Endothelial cell of umbilical vein (primary cell): ENCODE results near the gene ARL8A. TPM values are rescaled to one million over a fixed set of nuclear protein-coding genes. Genes with fewer than 3 reads are reported as not detected.
A peak's percentile ranks its signal among the peaks of the same experiment; 100 is the strongest.

ENCODE experiments used
- BruUV-seq: library from RNA; stranded (reverse); fragments of 400-500 nt; replicated peaks from 2 replicates; lab custom pipeline; 2021; lab: Mats Ljungman, UMichigan
- CTCF ChIA-PET: fragments of 300-600, 350-600 bp; sonication (Branson Sonifier 250); formaldehyde crosslinking; loops from one replicate; lab custom pipeline; 2021; ENCODE audit warnings: antibody characterized with exemption, inconsistent platforms; lab: Charles Lee
- POLR2A ChIA-PET: fragments of 300-600, 350-600 bp; sonication (Branson Sonifier 250); formaldehyde crosslinking; loops from one replicate; lab custom pipeline; 2021; ENCODE audit warnings: antibody characterized with exemption, inconsistent platforms; lab: Charles Lee
- DNase-seq: peaks from one replicate; pipeline ENCODE4 v3.0.0-alpha.2; 2011; ENCODE audit warnings: low read depth, low spot score
- FAIRE-seq: peaks from 2 replicates; lab custom pipeline; 2011; peaks lifted over from hg19 to GRCh38; lab: Jason Lieb, UNC
- H2AFZ ChIP-seq: 2 replicates; pipeline ENCODE4 v1.6.0; 2012; ENCODE audit warnings: low read depth, low read length, control low read depth, inconsistent platforms
- H3K27ac ChIP-seq: 2 replicates; pipeline ENCODE4 v1.5.1; 2011; ENCODE audit warnings: low read depth, mild to moderate bottlenecking, control low read depth, low read length, moderate library complexity; ENCODE audit not compliant: insufficient read depth
- H3K27me3 ChIP-seq, 2 experiments: 2 replicates each; pipeline versions ENCODE4 v1.6.0 to v1.6.1; 2011; ENCODE audit warnings: low read length in 2 of 2, mixed read lengths in 1 of 2; ENCODE audit not compliant: control insufficient read depth in 2 of 2, insufficient read depth in 2 of 2
- H3K36me3 ChIP-seq, 2 experiments: 2 replicates in 1 of 2; 3 replicates in 1 of 2; pipeline ENCODE4 v1.5.1; 2011; ENCODE audit warnings: low read length in 2 of 2, mild to moderate bottlenecking in 1 of 2, moderate library complexity in 1 of 2; ENCODE audit not compliant: control insufficient read depth in 2 of 2, insufficient read depth in 2 of 2; ENCODE audit errors: extremely low read depth in 1 of 2
- H3K4me1 ChIP-seq: 3 replicates; pipeline ENCODE4 v1.5.1; 2011; ENCODE audit warnings: mild to moderate bottlenecking, low read length; ENCODE audit not compliant: control insufficient read depth, insufficient read depth; ENCODE audit errors: extremely low read depth
- H3K4me2 ChIP-seq: 2 replicates; pipeline ENCODE4 v1.6.1; 2011; ENCODE audit warnings: low read length, control low read depth, mixed read lengths; ENCODE audit not compliant: insufficient read depth
- H3K4me3 ChIP-seq, 3 experiments: fragments of 200-600 bp in 1 of 3; sonication (generic), shearing (Covaris generic) in 1 of 3; replicated peaks in 1 of 3; 2 replicates each; pipeline ENCODE4 v1.5.1; 2011 to 2016; ENCODE audit warnings: control low read depth in 3 of 3, low read length in 3 of 3, mild to moderate bottlenecking in 2 of 3, inconsistent platforms in 1 of 3, low read depth in 1 of 3, moderate library complexity in 1 of 3; ENCODE audit not compliant: insufficient read depth in 1 of 3
- H3K79me2 ChIP-seq: 2 replicates; pipeline ENCODE4 v1.6.0; 2012; ENCODE audit warnings: low read length, inconsistent platforms; ENCODE audit not compliant: control insufficient read depth, insufficient read depth
- H3K9ac ChIP-seq: replicated peaks from 2 replicates; pipeline ENCODE3; 2011; ENCODE audit warnings: low read length, control low read depth; ENCODE audit not compliant: insufficient read depth; ENCODE audit errors: extremely low read depth
- H3K9me1 ChIP-seq: replicated peaks from 3 replicates; pipeline ENCODE4 v1.6.0; 2011; ENCODE audit warnings: mild to moderate bottlenecking, low read length; ENCODE audit not compliant: control insufficient read depth, insufficient read depth; ENCODE audit errors: extremely low read depth
- H3K9me3 ChIP-seq: replicated peaks from 2 replicates; pipeline ENCODE4 v1.5.1; 2012; ENCODE audit warnings: low read length, inconsistent platforms; ENCODE audit not compliant: control insufficient read depth, insufficient read depth
- H4K20me1 ChIP-seq: replicated peaks from 2 replicates; pipeline ENCODE3; 2011; ENCODE audit warnings: mild to moderate bottlenecking, low read length; ENCODE audit not compliant: control insufficient read depth, insufficient read depth; ENCODE audit errors: extremely low read depth
- CTCF ChIP-seq, 2 donors: IDR thresholded peaks; 1 replicate in 1 of 2; 2 replicates in 1 of 2; pipeline ENCODE4 v1.5.1; 2011; ENCODE audit warnings: low read length in 2 of 2, mild to moderate bottlenecking in 2 of 2, moderate library complexity in 2 of 2, control low read depth in 1 of 2, inconsistent platforms in 1 of 2, low read depth in 1 of 2; ENCODE audit not compliant: insufficient read depth in 1 of 2; ENCODE audit errors: extremely low read depth in 1 of 2
- EZH2 ChIP-seq: IDR thresholded peaks from 2 replicates; pipeline ENCODE4 v1.6.1; 2012; ENCODE audit warnings: borderline replicate concordance, low read depth, mild to moderate bottlenecking, moderate library complexity, low read length, inconsistent platforms; ENCODE audit not compliant: severe bottlenecking
- FOS ChIP-seq: IDR thresholded peaks from 2 replicates; pipeline ENCODE4 v1.6.1; 2011; ENCODE audit warnings: mild to moderate bottlenecking, low read length, moderate library complexity, borderline replicate concordance; ENCODE audit not compliant: insufficient read depth
- GATA2 ChIP-seq: IDR thresholded peaks from 2 replicates; pipeline ENCODE4 v1.7.0; 2011; ENCODE audit warnings: low read depth, mild to moderate bottlenecking, moderate library complexity, mixed read lengths, low read length; ENCODE audit not compliant: insufficient read length, insufficient read depth
- JUN ChIP-seq: IDR thresholded peaks from 2 replicates; pipeline ENCODE4 v1.6.1; 2011; ENCODE audit warnings: borderline replicate concordance, low read depth; ENCODE audit not compliant: insufficient read length, insufficient read depth
- MYC ChIP-seq: IDR thresholded peaks from one replicate; pipeline ENCODE4 v1.6.1; 2011; ENCODE audit warnings: mild to moderate bottlenecking, low read depth, low read length
- POLR2A ChIP-seq: IDR thresholded peaks from 2 replicates; pipeline ENCODE4 v1.6.1; 2012; ENCODE audit warnings: low read depth, mild to moderate bottlenecking, control low read depth, low read length
- POLR2AphosphoS5 ChIP-seq: IDR thresholded peaks from 2 replicates; pipeline ENCODE4 v1.6.1; 2012; ENCODE audit warnings: low read depth, mild to moderate bottlenecking, control low read depth, low read length, moderate library complexity; ENCODE audit not compliant: insufficient read depth
- dilution Hi-C: fragments of 300-500 bp; cut with MboI; formaldehyde crosslinking; loops from one replicate; pipeline ENCODE4 v1.15.0; 2019; ENCODE audit warnings: low sequenced_read_pairs; ENCODE audit not compliant: extremely low pct_ligation_motif_present
- intact Hi-C: fragments of 100-400 bp; cut with micrococcal nuclease; formaldehyde crosslinking; loops from one replicate; pipeline ENCODE4 v1.10.0; 2022
- polyA plus RNA-seq, 4 experiments: library from polyadenylated mRNA; depleted of rRNA in 3 of 4; stranded (reverse) in 3 of 4; unstranded in 1 of 4; fragments of >200 nt; gene quantifications; 2 replicates each; pipeline versions ENCODE4 v1.2.1 to v1.2.3, GENCODE V29; 2011 to 2012; ENCODE audit warnings: missing spikeins in 1 of 4
- total RNA-seq: library from RNA; stranded (reverse); gene quantifications from 2 replicates; pipeline ENCODE4 v1.2.3, GENCODE V29; 2021
- TF ChIP-seq, protein P1 (sequence below): IDR thresholded peaks from 2 replicates; pipeline ENCODE4 v1.6.1; 2011; ENCODE audit not compliant: insufficient read depth, insufficient read length

The ARL8A gene
- total and polyA plus RNA-seq, 2 donors (not counting 3 experiments of a cell fraction or from before 2014, with no cell fraction given): 54.3 to 69.5 TPM

GRCh38 chr1:202161151-202162046 is 16.9 kb upstream of the ARL8A start:
- no peaks in the 10 kb centered on the region for H4K20me1 ChIP-seq
- H3K27ac ChIP-seq: no peak overlapping the region
- dilution Hi-C loops: no loop called here
- no peaks in the 10 kb centered on the region for H3K79me2 ChIP-seq
- CTCF ChIA-PET: interaction anchor here (1.6 kb wide), 1 partner anchor 18 kb away, joined by 4 read pairs; no protein-coding TSS in a partner anchor
- intact Hi-C loops: no loop called here
- no TSS peak for BruUV-seq
- no peak overlapping the region for H3K4me2 ChIP-seq
- H3K4me1 ChIP-seq: peaks cover 7% of the 10 kb centered on the region
- DNase-seq (no peak), FAIRE-seq (no peak)
- H3K4me3 ChIP-seq: no peak overlapping the region
- no peak for TF ChIP-seq POLR2AphosphoS5
- no peak for TF ChIP-seq POLR2A
- no peak for TF ChIP-seq GATA2
- no peak for TF ChIP-seq CTCF (IDR thresholded peaks at IDR 0.05; ENCODE audit: extremely low read depth in 1 of 2, insufficient read depth in 1 of 2, low read depth in 1 of 2, low read length in 2 of 2)
- TF ChIP-seq EZH2: no peak
- TF ChIP-seq JUN: no peak
- TF ChIP-seq MYC: no peak
- TF ChIP-seq, protein P1, sequence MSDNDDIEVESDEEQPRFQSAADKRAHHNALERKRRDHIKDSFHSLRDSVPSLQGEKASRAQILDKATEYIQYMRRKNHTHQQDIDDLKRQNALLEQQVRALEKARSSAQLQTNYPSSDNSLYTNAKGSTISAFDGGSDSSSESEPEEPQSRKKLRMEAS: no peak
- TF ChIP-seq FOS: no peak
- no peak overlapping the region for H3K9ac ChIP-seq
- no peaks in the 10 kb centered on the region for H3K36me3 ChIP-seq
- H3K9me3 ChIP-seq: no peaks in the 10 kb centered on the region
- H3K9me1 ChIP-seq: no peaks in the 10 kb centered on the region
- POLR2A ChIA-PET: no interaction called here
- H2AFZ ChIP-seq: peak overlapping the region; percentile 28
- no peaks in the 10 kb centered on the region for H3K27me3 ChIP-seq
